Right ventricle myocardium inferior (tissue), 1 donor: ENCODE measurements around the gene TMEM233. TPM values are rescaled to one million over a fixed set of nuclear protein-coding genes. Genes with fewer than 3 reads are reported as not detected.

Experiments
- ATAC-seq: fragments of 200-7000 bp; cut with Tn5 transposase; one replicate; pipeline ENCODE4 v1.9.1; 2020; ENCODE audit warnings: mild to moderate bottlenecking, moderate library complexity
- DNase-seq: peaks from one replicate; pipeline ENCODE4 v3.0.0; 2021; ENCODE audit errors: missing footprints
- intact Hi-C: fragments of 100-400 bp; cut with DNase I; formaldehyde crosslinking; loops from one replicate; pipeline ENCODE4 v1.11.0; 2022
- long read RNA-seq: library from polyadenylated mRNA; unstranded; transcript quantifications from one replicate; pipeline ENCODE4 v2.0.0, GENCODE V29; 2021
- total RNA-seq: library from RNA; stranded (reverse); fragmentation: NEBNext Ultra II Directional; extraction: Animal tissue kit (Norgen Biotek cat#: 25700); gene quantifications from one replicate; pipeline ENCODE4 v1.2.1, GENCODE V29; 2021
- donor health status: DM: no; HTN: yes; CAD: no; lungs with severe emphysema.

The TMEM233 gene
- total RNA-seq: 0.22 TPM
- long read RNA-seq, partial matches to known transcripts: 0 of 1 reads
- long read RNA-seq, other reads (novel, unspliced or antisense): 0 of 1 reads

DNA sequence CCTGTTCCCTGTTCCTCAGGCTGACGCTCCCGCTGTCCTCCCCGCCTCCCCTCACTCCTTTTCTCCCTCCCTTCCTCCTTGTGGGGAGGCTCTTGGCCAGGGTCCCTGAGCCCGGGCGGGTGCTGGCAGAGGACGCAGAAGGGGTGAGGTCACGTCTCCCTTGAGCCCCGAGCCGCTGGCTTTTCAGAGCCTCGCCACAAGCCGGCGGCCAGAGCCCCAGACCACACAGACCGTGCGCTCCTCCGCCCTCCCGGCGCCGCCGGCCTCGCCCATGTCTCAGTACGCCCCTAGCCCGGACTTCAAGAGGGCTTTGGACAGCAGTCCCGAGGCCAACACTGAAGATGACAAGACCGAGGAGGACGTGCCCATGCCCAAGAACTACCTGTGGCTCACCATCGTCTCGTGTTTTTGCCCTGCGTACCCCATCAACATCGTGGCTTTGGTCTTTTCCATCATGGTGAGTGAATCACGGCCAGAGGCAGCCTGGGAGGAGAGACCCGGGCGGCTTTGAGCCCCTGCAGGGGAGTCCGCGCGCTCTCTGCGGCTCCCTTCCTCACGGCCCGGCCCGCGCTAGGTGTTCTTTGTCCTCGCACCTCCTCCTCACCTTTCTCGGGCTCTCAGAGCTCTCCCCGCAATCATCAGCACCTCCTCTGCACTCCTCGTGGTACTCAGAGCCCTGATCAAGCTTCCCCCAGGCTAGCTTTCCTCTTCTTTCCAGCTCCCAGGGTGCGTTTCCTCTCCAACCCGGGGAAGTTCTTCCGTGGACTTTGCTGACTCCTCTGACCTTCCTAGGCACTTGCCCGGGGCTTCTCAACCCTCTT, at the start of gene TMEM233:
TSS of gene TMEM233 (plus strand) at position 197 of the 821 bp plus-strand sequence. CDS start at position 272, 75 bp downstream.
- peak; percentile 70 for DNase-seq
- intact Hi-C loops: no loop called here
- ATAC-seq: peak; percentile 37

DNA sequence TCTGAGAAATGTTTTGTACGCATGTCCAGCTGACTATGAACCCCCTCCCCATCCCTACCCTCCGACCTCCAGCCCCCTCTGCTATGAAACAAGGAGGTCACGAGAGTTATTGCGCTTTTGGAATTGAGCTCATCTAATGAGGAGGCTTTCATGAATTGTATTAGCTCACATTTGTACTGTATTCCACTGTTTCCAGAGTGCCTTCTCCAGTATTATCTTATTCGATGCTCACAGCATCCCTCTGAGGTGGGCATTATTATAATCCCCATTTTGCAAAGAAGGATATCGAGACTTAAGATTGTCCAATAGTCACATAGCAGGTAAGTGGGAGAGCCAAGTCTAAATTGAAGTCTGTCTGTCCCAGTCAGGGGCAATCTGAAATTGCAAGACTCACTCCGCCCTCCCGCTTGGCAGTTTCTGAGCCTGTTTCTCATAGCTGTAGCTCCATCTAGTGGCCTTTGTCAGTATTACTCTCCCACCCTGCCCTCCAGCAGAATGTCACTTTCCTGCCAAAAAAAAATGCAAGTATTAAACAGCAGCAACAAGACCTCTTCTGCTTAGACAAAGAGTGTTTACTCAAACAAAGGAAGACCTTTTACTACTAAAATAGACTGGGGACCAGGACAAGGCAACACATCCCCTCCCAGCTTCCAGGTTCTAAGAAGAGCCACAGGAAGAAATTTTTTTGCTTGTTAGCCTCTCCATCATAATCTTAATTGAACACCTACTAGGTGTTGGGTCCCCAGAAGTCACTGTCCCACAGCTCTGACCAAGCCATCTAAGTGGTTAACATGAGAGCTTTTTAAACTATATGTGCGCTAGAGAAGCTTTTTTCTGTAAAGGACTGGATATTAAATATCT, 48.6 kb upstream of the TMEM233 start:
- ATAC-seq (peak; percentile 59), DNase-seq (no peak)
- intact Hi-C loops: loop anchor here (2.0 to 5.0 kb wide), 3 partner anchors 100 to 566 kb away; no protein-coding TSS in a partner anchor

DNA sequence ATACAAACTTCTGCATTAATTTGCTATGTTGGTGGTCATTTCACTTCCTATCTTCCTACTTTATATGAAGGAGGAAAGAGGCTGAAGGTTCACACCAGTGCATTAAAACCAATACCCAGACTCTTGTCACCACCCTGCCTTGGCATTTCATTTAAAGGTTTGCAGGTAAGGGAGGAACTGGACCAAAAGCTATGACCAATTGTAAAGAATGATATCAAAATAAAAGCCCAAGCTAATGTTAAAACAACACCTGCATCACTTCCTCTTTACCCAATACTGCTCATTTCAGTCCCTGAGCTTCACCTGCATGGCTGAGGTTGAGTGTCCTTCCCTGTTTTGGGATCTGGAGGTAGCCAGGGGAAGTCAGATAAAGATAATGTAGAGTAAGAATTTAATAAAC, 47.2 kb upstream of the TMEM233 start:
- DNase-seq (no peak), ATAC-seq (no peak)
- intact Hi-C loops: loop anchor here (5.0 kb wide), 1 partner anchor 429 kb away; no protein-coding TSS in a partner anchor

DNA sequence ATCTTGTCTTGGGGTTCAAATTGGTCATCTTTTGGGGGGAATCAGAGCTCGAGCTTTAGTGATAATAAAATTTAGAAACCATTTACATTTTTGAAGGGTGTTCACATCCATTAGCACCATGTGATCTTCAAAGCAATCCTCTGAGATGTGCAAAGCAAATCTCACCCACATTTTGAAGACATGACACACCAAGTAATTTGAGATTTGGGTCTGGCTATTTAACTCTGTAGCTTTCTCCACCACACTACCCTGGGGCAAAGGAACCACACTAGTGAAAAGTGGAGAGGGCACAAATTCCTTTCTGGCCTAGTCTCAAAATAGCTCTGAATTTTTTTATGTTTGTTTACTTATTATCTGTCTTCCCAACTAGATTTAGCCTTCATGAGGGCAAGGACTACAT, 46.6 kb upstream of the TMEM233 start:
- ATAC-seq (no peak), DNase-seq (no peak)
- intact Hi-C loops: loop anchor here (5.0 kb wide), 1 partner anchor 430 kb away; no protein-coding TSS in a partner anchor

DNA sequence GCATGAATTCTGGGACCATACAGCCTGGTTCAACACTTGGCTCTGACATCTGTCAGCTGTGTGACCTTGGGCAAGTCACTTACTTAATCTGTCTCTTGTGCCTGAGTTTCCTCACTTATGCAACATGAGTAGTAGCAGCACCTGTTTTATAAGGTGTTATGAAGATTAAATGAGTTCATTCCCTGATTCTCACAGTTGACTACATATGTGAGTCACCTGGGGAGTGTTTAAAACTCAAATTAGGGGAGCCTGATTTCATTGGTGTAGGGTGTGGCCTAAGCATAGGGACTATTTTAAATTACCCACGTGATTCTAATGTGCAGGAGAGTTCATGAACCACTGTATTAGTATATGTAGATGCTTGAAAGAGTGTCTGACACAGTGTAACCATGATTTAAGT, 36.7 kb upstream of the TMEM233 start:
- DNase-seq: no peak
- no peak for ATAC-seq
- intact Hi-C loops: no loop called here

DNA sequence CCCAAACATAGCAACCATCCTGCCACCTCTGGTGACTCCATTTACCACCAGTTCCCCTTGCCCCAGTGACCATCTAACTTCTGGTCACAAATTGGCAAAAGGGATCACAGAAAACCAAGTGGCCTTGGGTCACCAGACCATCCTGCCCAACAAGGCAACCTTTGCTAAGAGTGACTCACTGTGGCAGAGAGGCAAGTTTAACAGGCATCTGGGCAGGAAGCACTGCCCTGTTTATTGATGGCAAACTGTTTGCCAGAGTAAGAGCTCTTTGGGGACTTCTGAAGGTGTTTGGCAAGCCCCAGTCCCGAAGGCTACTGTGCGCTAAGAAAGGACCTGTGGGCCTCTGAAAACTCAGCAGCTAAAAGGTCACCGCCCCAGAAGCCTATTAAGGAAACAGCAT, 28.2 kb upstream of the TMEM233 start:
- DNase-seq (no peak), ATAC-seq (no peak)
- intact Hi-C loops: no loop called here

DNA sequence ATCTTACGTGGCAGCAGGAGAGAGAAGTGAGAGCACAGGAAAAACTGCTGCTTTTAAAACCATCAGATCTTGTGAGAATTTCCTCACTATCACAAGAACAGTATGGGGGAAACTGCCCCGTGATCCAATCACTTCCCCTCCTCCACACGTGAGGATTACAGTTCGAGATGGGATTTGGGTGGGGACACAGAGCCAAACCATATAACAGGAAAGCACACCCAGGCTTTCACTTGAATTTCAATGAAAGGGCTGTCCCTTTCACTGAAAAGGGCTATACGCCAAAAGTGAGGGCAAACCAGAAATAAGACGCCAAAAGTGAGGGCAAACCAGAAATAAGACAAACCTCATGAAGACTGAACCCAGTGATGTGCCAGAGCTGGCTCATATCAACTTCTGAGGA, 22.8 kb upstream of the TMEM233 start:
- no peak for DNase-seq
- ATAC-seq: no peak
- intact Hi-C loops: no loop called here

DNA sequence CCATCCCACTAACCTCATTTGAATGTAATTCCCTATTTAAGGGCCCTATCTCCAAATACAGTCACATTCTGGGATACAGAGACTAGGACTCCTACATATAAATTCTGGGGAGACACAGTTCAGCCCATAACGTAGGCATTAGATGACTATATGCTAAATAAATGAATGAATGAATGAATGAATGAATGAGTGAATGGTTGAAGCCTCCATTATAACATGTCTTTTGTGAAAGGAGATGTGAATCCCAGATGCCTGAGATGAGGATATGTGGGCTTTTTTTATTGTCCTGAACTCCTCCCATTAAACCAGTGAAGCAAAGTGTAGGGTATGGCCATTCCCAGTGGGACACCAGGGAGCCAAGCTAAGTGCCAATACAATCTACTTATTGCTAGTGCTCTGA, 20.5 kb upstream of the TMEM233 start:
- ATAC-seq (no peak), DNase-seq (no peak)
- intact Hi-C loops: no loop called here

DNA sequence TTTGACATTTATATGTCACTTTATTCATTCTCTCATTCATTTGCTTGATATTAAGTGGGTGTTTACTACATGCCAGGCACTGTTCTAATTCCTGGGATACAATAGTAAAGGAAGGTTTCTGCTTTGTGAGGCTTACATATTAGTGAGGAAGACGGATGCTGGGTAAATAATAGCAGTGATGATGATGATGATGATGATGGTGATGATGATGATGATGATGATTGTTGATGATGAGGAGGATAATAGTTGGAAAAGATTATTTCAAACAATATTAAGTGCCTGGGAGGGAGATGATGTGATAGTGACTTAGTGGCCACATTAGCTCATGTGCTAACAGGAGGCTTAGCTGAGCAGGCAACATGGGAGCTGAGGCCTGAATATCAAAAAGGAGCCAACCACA, 19.3 kb upstream of the TMEM233 start:
- ATAC-seq (no peak), DNase-seq (no peak)
- intact Hi-C loops: no loop called here

DNA sequence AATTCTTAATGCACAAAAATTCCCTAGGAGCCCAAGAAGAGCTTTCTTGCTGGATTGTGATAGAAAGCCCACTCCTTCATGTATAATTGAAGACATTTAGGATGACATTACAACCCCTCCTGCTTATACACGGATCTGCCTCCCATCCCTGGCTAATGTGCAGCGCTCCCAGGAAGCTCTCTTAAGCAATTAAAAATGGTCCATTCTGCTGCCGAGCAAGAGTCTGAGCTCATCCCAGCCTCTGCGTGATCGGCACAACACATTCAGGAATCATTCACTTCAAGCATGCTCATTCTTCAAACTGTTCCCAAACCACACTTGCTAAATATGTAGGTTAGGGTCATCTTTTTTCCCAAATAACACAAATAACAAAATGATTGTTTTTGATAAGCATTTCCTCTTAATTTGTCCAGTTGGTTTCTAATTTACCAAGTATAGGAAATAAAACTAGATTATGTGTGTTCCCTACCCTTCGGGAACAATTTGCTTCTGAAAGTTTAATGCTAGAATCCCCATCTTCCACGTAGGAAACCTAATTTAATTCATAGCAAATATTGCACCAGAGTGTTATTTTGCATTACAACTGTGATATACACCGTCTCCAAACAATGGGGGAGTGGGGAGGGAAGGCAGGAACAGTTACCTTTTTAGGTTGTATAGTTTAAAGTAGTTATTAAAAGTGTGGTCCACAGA, 17.3 kb upstream of the TMEM233 start:
- DNase-seq (no peak), ATAC-seq (no peak)
- intact Hi-C loops: no loop called here

DNA sequence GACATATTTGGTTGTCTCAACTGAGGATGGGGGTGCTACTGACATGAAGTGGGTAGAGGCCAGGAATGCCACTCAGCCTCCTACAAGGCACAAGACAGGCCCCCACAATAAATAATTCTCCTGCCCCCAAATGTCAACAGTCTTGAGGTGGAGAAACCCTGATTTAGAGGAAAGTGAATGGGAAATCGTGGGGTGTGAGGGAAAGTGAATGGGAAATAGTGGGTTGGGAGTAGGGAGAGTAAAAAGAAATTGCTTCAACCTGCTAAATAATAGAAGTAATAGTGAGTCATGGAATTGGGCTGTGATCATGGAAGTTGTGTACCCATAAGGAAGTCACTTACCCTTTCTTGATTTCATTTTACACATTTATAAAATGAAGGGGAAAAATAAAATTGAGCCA, 16.7 kb upstream of the TMEM233 start:
- ATAC-seq (no peak), DNase-seq (no peak)
- intact Hi-C loops: no loop called here

DNA sequence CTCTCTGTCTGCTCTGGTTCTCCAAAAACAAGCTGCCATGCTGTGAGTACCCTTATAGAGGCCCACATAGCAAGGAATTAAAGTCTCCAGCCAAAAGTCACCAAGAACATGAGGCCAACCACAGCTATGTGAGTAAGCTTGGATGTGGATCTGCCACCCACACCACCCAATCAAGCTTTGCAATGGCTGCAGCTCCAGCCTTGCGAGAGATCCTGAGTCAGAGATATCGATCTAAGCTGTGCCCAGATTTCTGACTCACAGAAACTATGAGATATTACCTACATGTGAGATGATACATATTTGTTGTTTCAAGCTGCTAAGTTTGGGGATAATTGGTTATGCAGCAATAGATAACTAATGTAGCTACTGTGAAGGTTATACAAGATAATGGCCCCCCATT, 15.5 kb upstream of the TMEM233 start:
- no peak for DNase-seq
- intact Hi-C loops: no loop called here
- no peak for ATAC-seq

DNA sequence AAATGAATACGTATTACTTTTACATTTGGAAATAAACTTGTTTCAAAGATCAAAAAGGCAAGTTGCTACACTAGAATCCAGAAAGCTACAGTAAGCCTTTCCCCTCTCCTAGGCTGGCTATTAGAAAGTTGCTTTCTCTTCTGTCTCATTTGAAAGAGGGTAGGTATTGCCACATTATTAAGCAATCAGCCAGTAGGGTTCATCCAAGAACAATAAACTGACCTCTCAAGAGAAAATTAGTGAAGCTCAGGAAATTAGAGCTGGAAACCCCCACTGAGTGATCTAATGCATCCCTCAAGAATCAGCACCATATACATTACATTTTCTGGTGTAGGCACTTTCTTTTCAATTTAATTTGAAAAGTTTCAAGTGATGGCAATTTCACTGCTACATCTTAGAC, 4.5 kb upstream of the TMEM233 start:
- DNase-seq (no peak), ATAC-seq (peak; percentile 20)
- intact Hi-C loops: no loop called here

DNA sequence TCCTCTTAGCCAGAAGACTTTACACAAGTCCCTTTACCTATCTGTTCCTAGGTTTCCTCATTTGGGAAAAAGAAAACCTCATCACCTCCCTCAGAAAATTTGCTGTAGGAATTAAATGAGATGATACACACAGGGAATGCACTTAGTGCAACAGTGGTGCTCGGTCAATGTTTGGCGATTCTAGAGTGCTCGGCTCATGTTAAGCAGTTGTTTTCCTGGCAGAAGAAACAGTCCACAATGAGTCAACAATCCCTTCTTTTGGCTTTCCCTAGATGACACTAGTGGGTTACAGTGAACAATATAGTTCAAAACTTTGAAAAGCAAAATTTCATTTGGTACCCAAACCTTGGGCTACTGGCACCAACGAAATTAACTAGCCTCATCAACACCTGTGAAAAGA, 3.9 kb upstream of the TMEM233 start:
- DNase-seq (no peak), ATAC-seq (no peak)
- intact Hi-C loops: no loop called here

DNA sequence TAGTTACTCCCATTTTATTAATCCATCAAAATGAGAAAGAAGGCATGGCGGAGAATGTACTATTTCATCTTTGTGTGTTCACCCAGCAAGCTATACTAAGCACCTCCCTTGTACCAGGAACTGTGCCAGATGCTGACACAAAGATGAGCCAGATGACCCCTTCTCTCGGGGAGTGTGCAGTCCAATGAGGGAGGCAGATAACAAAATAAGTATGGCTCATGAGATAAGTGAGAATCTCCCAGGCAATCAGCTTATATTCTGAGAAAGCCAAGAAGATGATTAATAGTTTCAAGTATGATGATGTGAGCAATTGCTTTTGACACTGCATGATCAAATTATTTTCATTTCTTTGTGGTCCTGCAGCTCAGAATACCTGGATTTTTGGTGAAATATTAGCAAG, 1.3 kb upstream of the TMEM233 start:
- intact Hi-C loops: no loop called here
- DNase-seq (no peak), ATAC-seq (no peak)

DNA sequence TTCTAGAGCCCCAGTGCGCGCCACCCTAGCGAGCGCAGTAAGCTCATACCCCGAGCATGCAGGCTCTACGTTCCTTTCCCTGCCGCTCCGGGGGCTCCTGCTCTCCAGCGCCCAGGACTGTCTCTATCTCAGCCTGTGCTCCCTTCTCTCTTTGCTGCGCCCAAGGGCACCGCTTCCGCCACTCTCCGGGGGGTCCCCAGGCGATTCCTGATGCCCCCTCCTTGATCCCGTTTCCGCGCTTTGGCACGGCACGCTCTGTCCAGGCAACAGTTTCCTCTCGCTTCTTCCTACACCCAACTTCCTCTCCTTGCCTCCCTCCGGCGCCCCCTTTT, 791 bp downstream of the TMEM233 start:
- ATAC-seq (no peak), DNase-seq (peak; percentile 20)
- intact Hi-C loops: no loop called here

DNA sequence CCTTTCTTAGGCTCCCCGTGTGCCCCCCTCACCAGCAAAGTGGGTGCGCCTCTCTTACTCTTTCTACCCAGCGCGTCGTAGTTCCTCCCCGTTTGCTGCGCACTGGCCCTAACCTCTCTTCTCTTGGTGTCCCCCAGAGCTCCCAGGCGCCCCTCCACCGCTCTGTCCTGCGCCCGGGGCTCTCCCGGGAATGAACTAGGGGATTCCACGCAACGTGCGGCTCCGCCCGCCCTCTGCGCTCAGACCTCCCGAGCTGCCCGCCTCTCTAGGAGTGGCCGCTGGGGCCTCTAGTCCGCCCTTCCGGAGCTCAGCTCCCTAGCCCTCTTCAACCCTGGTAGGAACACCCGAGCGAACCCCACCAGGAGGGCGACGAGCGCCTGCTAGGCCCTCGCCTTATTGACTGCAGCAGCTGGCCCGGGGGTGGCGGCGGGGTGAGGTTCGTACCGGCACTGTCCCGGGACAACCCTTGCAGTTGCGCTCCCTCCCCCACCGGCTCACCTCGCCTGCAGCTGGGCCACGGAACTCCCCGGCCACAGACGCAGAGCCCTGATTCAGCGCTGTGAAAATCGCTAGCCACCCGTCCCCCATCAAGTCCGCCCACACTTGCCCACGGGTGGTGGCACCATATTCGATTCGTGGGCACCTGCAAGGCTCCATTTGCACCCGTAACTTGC, 1.3 kb downstream of the TMEM233 start:
- ATAC-seq (peak; percentile 34), DNase-seq (peak; percentile 69)
- intact Hi-C loops: no loop called here

DNA sequence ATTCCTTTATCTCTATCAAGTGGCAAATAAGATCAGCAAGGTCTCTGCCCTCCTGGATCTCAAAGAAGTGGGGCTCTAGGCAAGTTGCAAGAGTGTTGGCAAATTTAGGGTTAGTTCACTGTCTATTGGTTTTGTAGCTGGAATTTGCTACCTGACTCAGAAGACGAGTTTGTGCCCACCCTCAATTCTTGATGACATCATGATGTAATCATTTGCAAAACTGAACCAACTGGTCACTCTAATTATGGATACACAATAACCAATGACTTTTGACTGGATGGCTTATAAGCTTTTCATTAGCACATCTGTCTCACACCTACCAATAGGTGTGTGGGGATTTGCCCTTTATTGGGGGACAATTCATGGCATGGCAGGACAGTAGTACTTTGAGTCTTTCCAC, 4.6 kb downstream of the TMEM233 start:
- DNase-seq (no peak), ATAC-seq (no peak)
- intact Hi-C loops: no loop called here
